Neural cell (in vitro differentiated cells): ENCODE measurements around the gene PPP2R2D.

ENCODE experiments used
- EP300 ChIP-seq: fragments of 450-650 bp; conservative IDR thresholded peaks from 2 replicates; pipeline ENCODE4 v1.6.1; 2014; ENCODE audit warnings: antibody characterized with exemption, mild to moderate bottlenecking, moderate library complexity; ENCODE audit not compliant: poor library complexity, severe bottlenecking
- EZH2 ChIP-seq: fragments of 200-600, 300-800 bp; shearing (Covaris generic), sonication (generic); IDR thresholded peaks from 2 replicates; pipeline ENCODE4 v1.6.1; 2014; ENCODE audit warnings: antibody characterized with exemption, low read length, borderline replicate concordance, mild to moderate bottlenecking; ENCODE audit not compliant: insufficient read depth, poor library complexity, severe bottlenecking
- MXI1 ChIP-seq: fragments of 450-650 bp; conservative IDR thresholded peaks from 2 replicates; pipeline ENCODE4 v1.6.1; 2014; ENCODE audit warnings: antibody characterized with exemption, mild to moderate bottlenecking; ENCODE audit not compliant: poor library complexity, severe bottlenecking
- POLR2AphosphoS5 ChIP-seq: IDR thresholded peaks from 2 replicates; pipeline ENCODE4 v1.6.1; 2012
- RAD21 ChIP-seq: fragments of 450-650 bp; conservative IDR thresholded peaks from 2 replicates; pipeline ENCODE4 v1.6.1; 2014; ENCODE audit warnings: antibody characterized with exemption, mild to moderate bottlenecking, moderate library complexity
- SMC3 ChIP-seq: fragments of 450-650 bp; conservative IDR thresholded peaks from 2 replicates; pipeline ENCODE4 v1.6.1; 2014; ENCODE audit warnings: antibody characterized with exemption, mild to moderate bottlenecking, moderate library complexity; ENCODE audit not compliant: poor library complexity
- TAF1 ChIP-seq: IDR thresholded peaks from 2 replicates; pipeline ENCODE4 v1.6.1; 2012; ENCODE audit warnings: low read depth
- TF ChIP-seq, protein P1 (sequence below): fragments of 450-650 bp; IDR thresholded peaks from 2 replicates; pipeline ENCODE4 v1.5.1; 2014; ENCODE audit warnings: antibody characterized with exemption, mild to moderate bottlenecking, moderate library complexity; ENCODE audit not compliant: poor library complexity, severe bottlenecking
- TF ChIP-seq, protein P2 (sequence below): IDR thresholded peaks from 2 replicates; pipeline ENCODE4 v1.6.1; 2012; ENCODE audit warnings: borderline replicate concordance

DNA sequence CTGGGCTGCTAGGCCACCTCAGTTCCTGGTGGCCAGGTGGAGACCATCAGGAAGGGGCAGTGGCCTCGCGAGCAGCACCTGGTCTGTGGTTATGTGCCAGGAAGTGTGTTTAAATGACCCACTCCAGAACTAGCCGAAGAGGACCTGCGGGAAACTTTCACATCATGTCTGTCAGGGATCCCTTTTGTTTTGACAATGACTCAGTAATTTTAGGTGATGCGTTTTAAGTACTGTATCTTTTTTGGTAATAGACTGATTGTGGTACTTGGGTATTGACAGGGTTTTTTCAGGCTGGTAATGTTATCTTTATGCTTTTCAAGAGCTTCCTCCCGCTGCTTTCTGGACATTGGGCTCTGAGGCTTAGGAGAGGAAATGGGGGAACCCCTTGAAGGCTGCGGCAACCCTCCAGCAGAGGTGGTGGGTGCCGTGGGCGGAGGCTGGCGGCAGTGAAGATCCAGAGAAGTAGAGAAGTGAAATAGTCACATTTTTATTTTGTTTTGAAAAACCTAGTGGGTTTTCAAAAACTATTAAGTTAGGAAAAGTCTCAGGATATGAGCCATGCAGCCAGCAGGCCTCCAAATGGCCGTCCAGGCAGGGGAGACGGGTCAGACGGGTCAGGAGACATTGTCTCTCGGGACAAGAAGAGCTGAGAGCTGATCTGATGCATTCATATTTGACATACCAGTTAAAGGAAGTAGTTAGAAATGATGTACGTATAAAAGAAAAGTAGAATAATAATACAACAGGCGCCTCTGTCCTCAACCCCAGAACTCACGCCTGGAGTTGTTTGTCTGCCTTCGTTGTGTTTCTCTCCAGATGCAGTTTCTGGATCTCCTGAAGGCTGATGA, 27.7 kb downstream of the PPP2R2D start:
- TF ChIP-seq, protein P1, sequence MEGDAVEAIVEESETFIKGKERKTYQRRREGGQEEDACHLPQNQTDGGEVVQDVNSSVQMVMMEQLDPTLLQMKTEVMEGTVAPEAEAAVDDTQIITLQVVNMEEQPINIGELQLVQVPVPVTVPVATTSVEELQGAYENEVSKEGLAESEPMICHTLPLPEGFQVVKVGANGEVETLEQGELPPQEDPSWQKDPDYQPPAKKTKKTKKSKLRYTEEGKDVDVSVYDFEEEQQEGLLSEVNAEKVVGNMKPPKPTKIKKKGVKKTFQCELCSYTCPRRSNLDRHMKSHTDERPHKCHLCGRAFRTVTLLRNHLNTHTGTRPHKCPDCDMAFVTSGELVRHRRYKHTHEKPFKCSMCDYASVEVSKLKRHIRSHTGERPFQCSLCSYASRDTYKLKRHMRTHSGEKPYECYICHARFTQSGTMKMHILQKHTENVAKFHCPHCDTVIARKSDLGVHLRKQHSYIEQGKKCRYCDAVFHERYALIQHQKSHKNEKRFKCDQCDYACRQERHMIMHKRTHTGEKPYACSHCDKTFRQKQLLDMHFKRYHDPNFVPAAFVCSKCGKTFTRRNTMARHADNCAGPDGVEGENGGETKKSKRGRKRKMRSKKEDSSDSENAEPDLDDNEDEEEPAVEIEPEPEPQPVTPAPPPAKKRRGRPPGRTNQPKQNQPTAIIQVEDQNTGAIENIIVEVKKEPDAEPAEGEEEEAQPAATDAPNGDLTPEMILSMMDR, result no peak
- TF ChIP-seq EZH2 (no peak), EP300 (no peak), POLR2AphosphoS5 (no peak), SMC3 (no peak), RAD21 (no peak), TAF1 (no peak), MXI1 (no peak)
- TF ChIP-seq, protein P2, sequence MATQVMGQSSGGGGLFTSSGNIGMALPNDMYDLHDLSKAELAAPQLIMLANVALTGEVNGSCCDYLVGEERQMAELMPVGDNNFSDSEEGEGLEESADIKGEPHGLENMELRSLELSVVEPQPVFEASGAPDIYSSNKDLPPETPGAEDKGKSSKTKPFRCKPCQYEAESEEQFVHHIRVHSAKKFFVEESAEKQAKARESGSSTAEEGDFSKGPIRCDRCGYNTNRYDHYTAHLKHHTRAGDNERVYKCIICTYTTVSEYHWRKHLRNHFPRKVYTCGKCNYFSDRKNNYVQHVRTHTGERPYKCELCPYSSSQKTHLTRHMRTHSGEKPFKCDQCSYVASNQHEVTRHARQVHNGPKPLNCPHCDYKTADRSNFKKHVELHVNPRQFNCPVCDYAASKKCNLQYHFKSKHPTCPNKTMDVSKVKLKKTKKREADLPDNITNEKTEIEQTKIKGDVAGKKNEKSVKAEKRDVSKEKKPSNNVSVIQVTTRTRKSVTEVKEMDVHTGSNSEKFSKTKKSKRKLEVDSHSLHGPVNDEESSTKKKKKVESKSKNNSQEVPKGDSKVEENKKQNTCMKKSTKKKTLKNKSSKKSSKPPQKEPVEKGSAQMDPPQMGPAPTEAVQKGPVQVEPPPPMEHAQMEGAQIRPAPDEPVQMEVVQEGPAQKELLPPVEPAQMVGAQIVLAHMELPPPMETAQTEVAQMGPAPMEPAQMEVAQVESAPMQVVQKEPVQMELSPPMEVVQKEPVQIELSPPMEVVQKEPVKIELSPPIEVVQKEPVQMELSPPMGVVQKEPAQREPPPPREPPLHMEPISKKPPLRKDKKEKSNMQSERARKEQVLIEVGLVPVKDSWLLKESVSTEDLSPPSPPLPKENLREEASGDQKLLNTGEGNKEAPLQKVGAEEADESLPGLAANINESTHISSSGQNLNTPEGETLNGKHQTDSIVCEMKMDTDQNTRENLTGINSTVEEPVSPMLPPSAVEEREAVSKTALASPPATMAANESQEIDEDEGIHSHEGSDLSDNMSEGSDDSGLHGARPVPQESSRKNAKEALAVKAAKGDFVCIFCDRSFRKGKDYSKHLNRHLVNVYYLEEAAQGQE, result no peak
